Heart left ventricle (tissue), 13 donors: Measurements from ENCODE around the gene BEST3.
"Not testable (repeated sequence)": the region's sequence is repeated elsewhere in the genome, so short reads cannot be mapped to it uniquely, and the experiment has no call there.

Source experiments
- POLR2A ChIP-seq, 2 donors: fragments of 450-650 bp; IDR thresholded peaks; one replicate each; pipeline ENCODE4 v1.6.1; 2017; ENCODE audit warnings: antibody characterized with exemption in 2 of 2, mild to moderate bottlenecking in 2 of 2, moderate library complexity in 2 of 2
- TF ChIP-seq, protein P1 (sequence below), 12 donors: fragments of 200-600 bp; sonication (generic) in 4 of 12; IDR thresholded peaks; one replicate each; pipeline versions ENCODE4 v1.5.0 to v1.8.0; 2018 to 2022; ENCODE audit warnings: antibody characterized with exemption in 12 of 12, mild to moderate bottlenecking in 5 of 12
- donor health status: ischemic (EF 13 %, LVEDD 7.1; RV severe dilation, severe dysfunction).
- donor health status: DM: no; HTN: yes; CAD: no.
- donor health status: DM: no; HTN: no; CAD: no.
- donor health status: ischemic (EF 25% LVEDD 6.9; RV normal size, moderate dysfunction).
- donor health status: ischemic (EF 25% LVEDD 5.7; RV mildly dilated, moderate dysfunction).
- donor health status: ischemic (EF 35%, LVEDD 5.7; RV mildly dilated, moderate dysfunction).
- donor health status: nonischemic (EF 11% LVEDD 7.7; RV severe dilation, severe dysfunction).
- donor health status: DM: yes; HTN: yes; CAD: no.
- donor health status: PGD.
- donor health status: ischemic (EF 29% LVEDD 5.4; RV normal size, mild dysfunction).
- donor health status: nonischemic (EF 23%, LVEDD 6.1; RV moderate dilation, normal function).

DNA sequence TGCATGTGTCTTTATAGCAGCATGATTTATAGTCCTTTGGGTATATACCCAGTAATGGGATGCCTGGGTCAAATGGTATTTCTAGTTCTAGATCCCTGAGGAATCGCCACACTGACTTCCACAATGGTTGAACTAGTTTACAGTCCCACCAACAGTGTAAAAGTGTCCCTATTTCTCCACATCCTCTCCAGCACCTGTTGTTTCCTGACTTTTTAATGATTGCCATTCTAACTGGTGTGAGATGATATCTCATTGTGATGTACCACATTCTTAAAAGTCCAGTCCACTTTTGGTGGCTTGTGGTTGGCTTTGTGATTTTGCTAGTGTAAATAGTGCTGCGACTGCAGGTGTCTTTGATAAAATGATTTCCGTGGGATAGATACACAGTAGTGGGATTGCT is 94.8 kb downstream of the BEST3 start:
- TF ChIP-seq, protein P1, sequence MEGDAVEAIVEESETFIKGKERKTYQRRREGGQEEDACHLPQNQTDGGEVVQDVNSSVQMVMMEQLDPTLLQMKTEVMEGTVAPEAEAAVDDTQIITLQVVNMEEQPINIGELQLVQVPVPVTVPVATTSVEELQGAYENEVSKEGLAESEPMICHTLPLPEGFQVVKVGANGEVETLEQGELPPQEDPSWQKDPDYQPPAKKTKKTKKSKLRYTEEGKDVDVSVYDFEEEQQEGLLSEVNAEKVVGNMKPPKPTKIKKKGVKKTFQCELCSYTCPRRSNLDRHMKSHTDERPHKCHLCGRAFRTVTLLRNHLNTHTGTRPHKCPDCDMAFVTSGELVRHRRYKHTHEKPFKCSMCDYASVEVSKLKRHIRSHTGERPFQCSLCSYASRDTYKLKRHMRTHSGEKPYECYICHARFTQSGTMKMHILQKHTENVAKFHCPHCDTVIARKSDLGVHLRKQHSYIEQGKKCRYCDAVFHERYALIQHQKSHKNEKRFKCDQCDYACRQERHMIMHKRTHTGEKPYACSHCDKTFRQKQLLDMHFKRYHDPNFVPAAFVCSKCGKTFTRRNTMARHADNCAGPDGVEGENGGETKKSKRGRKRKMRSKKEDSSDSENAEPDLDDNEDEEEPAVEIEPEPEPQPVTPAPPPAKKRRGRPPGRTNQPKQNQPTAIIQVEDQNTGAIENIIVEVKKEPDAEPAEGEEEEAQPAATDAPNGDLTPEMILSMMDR (IDR thresholded peaks at IDR 0.05): not testable (repeated sequence)
- not testable (repeated sequence) for TF ChIP-seq POLR2A (IDR thresholded peaks at IDR 0.05)
